SK-N-SH treated with all-trans-retinoic acid at 6 μM for 48 hours (cell line): ENCODE measurements around the gene RPL7A.

Source experiments
- ATAC-seq: fragments of 200-7000 bp; cut with Tn5 transposase; 3 replicates; pipeline ENCODE4 v1.9.1; 2020; ENCODE audit warnings: mild to moderate bottlenecking, moderate library complexity
- ARNTL ChIP-seq: fragments of 450-650 bp; formaldehyde crosslinking; IDR thresholded peaks from 2 replicates; pipeline ENCODE4 v1.5.0; 2020; ENCODE audit warnings: low read depth, mild to moderate bottlenecking, moderate library complexity, borderline replicate concordance
- BACH2 ChIP-seq: fragments of 250-450 bp; sonication (Bioruptor Pico); IDR thresholded peaks from 2 replicates; pipeline ENCODE4 v1.9.0; 2021; ENCODE audit warnings: mild to moderate bottlenecking, borderline replicate concordance
- CREB5 ChIP-seq: fragments of 250-450 bp; sonication (Bioruptor Pico); IDR thresholded peaks from 2 replicates; pipeline ENCODE4 v1.5.1; 2020; ENCODE audit warnings: low read depth, mild to moderate bottlenecking, moderate library complexity
- CSDC2 ChIP-seq: fragments of 250-450 bp; sonication (Bioruptor Pico); IDR thresholded peaks from 2 replicates; pipeline ENCODE4 v1.5.0; 2020; ENCODE audit warnings: mild to moderate bottlenecking, moderate library complexity
- CSRNP3 ChIP-seq: fragments of 250-450 bp; sonication (Bioruptor Pico); IDR thresholded peaks from 2 replicates; pipeline ENCODE4 v1.5.1; 2021; ENCODE audit warnings: mild to moderate bottlenecking, moderate library complexity
- ESRRG ChIP-seq: fragments of 250-450 bp; sonication (Bioruptor Pico); IDR thresholded peaks from 2 replicates; pipeline ENCODE4 v1.6.1; 2021; ENCODE audit warnings: mild to moderate bottlenecking
- GLIS3 ChIP-seq: fragments of 250-450 bp; sonication (Bioruptor Pico); IDR thresholded peaks from 2 replicates; pipeline ENCODE4 v1.5.0; 2020; ENCODE audit warnings: mild to moderate bottlenecking, moderate library complexity
- ISL1 ChIP-seq: fragments of 250-450 bp; sonication (Bioruptor Pico); IDR thresholded peaks from 2 replicates; pipeline ENCODE4 v2.1.2; 2022; ENCODE audit warnings: mild to moderate bottlenecking, moderate library complexity
- OSR1 ChIP-seq: fragments of 250-450 bp; sonication (Bioruptor Pico); IDR thresholded peaks from 2 replicates; pipeline ENCODE4 v1.8.0; 2022; ENCODE audit warnings: moderate library complexity, mild to moderate bottlenecking, inconsistent platforms
- POU6F1 ChIP-seq: fragments of 250-450 bp; sonication (Bioruptor Pico); IDR thresholded peaks from 2 replicates; pipeline ENCODE4 v1.8.0; 2021; ENCODE audit warnings: low read depth, mild to moderate bottlenecking, moderate library complexity, borderline replicate concordance
- PPARA ChIP-seq: fragments of 250-450 bp; sonication (Bioruptor Pico); IDR thresholded peaks from 2 replicates; pipeline ENCODE4 v1.5.0; 2020; ENCODE audit warnings: mild to moderate bottlenecking, borderline replicate concordance
- RARB ChIP-seq: fragments of 250-450 bp; sonication (Bioruptor Pico); IDR thresholded peaks from 2 replicates; pipeline ENCODE4 v1.8.0; 2021; ENCODE audit warnings: mild to moderate bottlenecking, moderate library complexity
- SNAI2 ChIP-seq: fragments of 250-450 bp; sonication (Bioruptor Pico); IDR thresholded peaks from 2 replicates; pipeline ENCODE4 v1.5.0; 2020; ENCODE audit warnings: mild to moderate bottlenecking, moderate library complexity
- TCF4 ChIP-seq: fragments of 250-450 bp; sonication (Bioruptor Pico); IDR thresholded peaks from 2 replicates; pipeline ENCODE4 v1.8.0; 2021; ENCODE audit warnings: mild to moderate bottlenecking, moderate library complexity, borderline replicate concordance
- TOX ChIP-seq: fragments of 250-450 bp; sonication (Bioruptor Pico); IDR thresholded peaks from 2 replicates; pipeline ENCODE4 v1.8.0; 2021; ENCODE audit warnings: mild to moderate bottlenecking, moderate library complexity, borderline replicate concordance
- TSHZ2 ChIP-seq: fragments of 250-450 bp; sonication (Bioruptor Pico); IDR thresholded peaks from 2 replicates; pipeline ENCODE4 v1.5.0; 2020; ENCODE audit warnings: mild to moderate bottlenecking, moderate library complexity
- ZC3H10 ChIP-seq: fragments of 250-450 bp; sonication (Bioruptor Pico); IDR thresholded peaks from 2 replicates; pipeline ENCODE4 v1.5.1; 2021; ENCODE audit warnings: mild to moderate bottlenecking, moderate library complexity
- ZFP3 ChIP-seq: fragments of 250-450 bp; sonication (Bioruptor Pico); IDR thresholded peaks from 2 replicates; pipeline ENCODE4 v1.5.0; 2020; ENCODE audit warnings: mild to moderate bottlenecking, moderate library complexity
- ZFP30 ChIP-seq: fragments of 450-650 bp; formaldehyde crosslinking; IDR thresholded peaks from 2 replicates; pipeline ENCODE4 v1.5.0; 2022; ENCODE audit warnings: mild to moderate bottlenecking, moderate library complexity
- ZNF565 ChIP-seq: fragments of 450-650 bp; formaldehyde crosslinking; conservative IDR thresholded peaks from 2 replicates; pipeline ENCODE4 v1.5.0; 2020; ENCODE audit warnings: low read depth, mild to moderate bottlenecking, moderate library complexity
- ZNF70 ChIP-seq: fragments of 450-650 bp; formaldehyde crosslinking; IDR thresholded peaks from 2 replicates; pipeline ENCODE4 v1.5.0; 2020; ENCODE audit warnings: mild to moderate bottlenecking, moderate library complexity
- ZNF8 ChIP-seq: fragments of 450-650 bp; formaldehyde crosslinking; IDR thresholded peaks from 2 replicates; pipeline ENCODE4 v1.5.0; 2020; ENCODE audit warnings: mild to moderate bottlenecking, moderate library complexity

The RPL7A gene

GRCh38 chr9:133396952-133397351 lies 48.9 kb downstream of the RPL7A start:
- ATAC-seq: peak; percentile 68

GRCh38 chr9:133397370-133397769 lies 49.4 kb downstream of the RPL7A start:
- TF ChIP-seq CSDC2 (no peak), ZNF565 (CRISPR knock-in tag) (no peak), SNAI2 (CRISPR knock-in tag) (no peak), TCF4 (CRISPR knock-in tag) (no peak), ZNF70 (CRISPR knock-in tag) (no peak), ISL1 (CRISPR knock-in tag) (no peak), BACH2 (CRISPR knock-in tag) (no peak)
- TF ChIP-seq, all 23 proteins: peak for 0
- no peak for ATAC-seq

More at GRCh38 chr9:133396952-133397351, 48.9 kb downstream of the RPL7A start:
- TF ChIP-seq ZFP30 (CRISPR knock-in tag): no peak
- TF ChIP-seq CREB5 (CRISPR knock-in tag): no peak
- no peak for TF ChIP-seq BACH2 (CRISPR knock-in tag)
- no peak for TF ChIP-seq OSR1 (CRISPR knock-in tag)
- TF ChIP-seq ESRRG (CRISPR knock-in tag): no peak
- no peak for TF ChIP-seq TCF4 (CRISPR knock-in tag)
- TF ChIP-seq POU6F1 (CRISPR knock-in tag): no peak
- no peak for TF ChIP-seq SNAI2 (CRISPR knock-in tag)
- no peak for TF ChIP-seq RARB (CRISPR knock-in tag)
- no peak for TF ChIP-seq ARNTL
- TF ChIP-seq PPARA: no peak
- no peak for TF ChIP-seq GLIS3 (CRISPR knock-in tag)

- TF ChIP-seq RARB (CRISPR knock-in tag) (no peak), BACH2 (CRISPR knock-in tag) (no peak), ZNF70 (CRISPR knock-in tag) (no peak), POU6F1 (CRISPR knock-in tag) (no peak), PPARA (no peak), CSDC2 (no peak), ZFP30 (CRISPR knock-in tag) (no peak), TSHZ2 (no peak), ZC3H10 (no peak), ZNF8 (no peak), TOX (CRISPR knock-in tag) (no peak), ZNF565 (CRISPR knock-in tag) (no peak), ZFP3 (CRISPR knock-in tag) (no peak), CSRNP3 (no peak), GLIS3 (CRISPR knock-in tag) (no peak), SNAI2 (CRISPR knock-in tag) (no peak), OSR1 (CRISPR knock-in tag) (no peak)
- no peak; the same call in 2 of the 3 replicates for ATAC-seq
These were observed 49.9 kb downstream of the RPL7A start for GRCh38 chr9:133397895-133398294.
